Measurements from ENCODE around the gene CEP192. TPM values are rescaled to one million over a fixed set of nuclear protein-coding genes. Genes with fewer than 3 reads are reported as not detected.

CEP192 gene
- total RNA-seq, 1 donor from 2014 or later: 58.7 TPM

DNA sequence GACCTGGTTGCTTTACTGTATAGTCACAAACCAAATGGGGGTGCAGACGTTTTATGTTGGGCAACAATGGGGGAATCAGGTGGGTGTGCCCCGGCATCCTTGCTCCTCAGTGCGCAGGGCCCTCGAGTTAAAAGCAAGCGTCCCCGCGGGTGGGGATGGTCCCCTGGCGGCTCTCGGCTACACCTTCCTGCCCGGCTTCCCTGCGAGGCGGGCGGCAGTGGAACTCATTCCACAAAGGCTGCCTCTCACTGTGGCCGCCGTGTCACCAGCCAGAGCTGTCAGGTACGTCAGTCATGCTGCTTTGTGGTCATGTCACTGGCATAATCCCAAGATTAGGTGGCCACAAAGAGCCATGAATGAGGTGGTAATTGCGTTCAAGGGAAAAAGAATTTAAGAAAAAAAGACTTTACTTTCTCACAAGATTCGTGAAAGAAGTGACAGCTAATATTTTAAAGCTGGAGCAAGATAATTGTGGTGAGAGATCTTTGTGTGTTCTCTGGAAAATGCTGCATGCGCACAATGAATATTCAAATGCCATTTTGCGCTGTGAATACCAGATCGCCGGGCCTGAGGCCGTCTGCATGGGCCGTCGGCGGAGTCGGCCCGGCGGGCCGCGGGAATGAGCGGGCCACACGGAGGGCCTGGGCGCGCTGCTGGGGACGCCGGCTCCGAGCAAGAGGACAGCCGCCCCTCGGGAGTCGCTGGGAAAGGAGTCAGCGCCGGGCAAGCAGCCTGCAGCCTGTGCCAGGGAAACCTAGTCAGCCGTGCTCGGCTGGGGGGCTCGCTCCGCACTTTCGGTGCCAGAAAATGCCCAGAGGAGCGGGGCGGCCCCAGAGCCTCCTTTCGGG lies 145.1 kb downstream of the CEP192 start:
- no peaks in the 10 kb centered on the region for H3K36me3 ChIP-seq
- H3K4me3 ChIP-seq: peak overlapping the region; percentile 41
- peaks cover 26% of the 10 kb centered on the region for H3K9me3 Mint-ChIP-seq
- H3K4me3 Mint-ChIP-seq: peak overlapping the region; percentile 77
- H3K36me3 Mint-ChIP-seq: peaks cover 9% of the 10 kb centered on the region
- no peaks in the 10 kb centered on the region for H3K4me1 ChIP-seq
- peak overlapping the region; percentile 78 for H2AFZ ChIP-seq (replicated peaks)
- peaks cover 16% of the 10 kb centered on the region for H3K4me1 Mint-ChIP-seq
- H3F3A ChIP-seq (ENCODE audit: low read depth): no peaks in the 10 kb centered on the region
- TF ChIP-seq EZH2phosphoT487 (IDR thresholded peaks at IDR 0.05) (no peak), EZH2 (IDR thresholded peaks at IDR 0.05) (peak; percentile 20)
- TF ChIP-seq, protein P1, sequence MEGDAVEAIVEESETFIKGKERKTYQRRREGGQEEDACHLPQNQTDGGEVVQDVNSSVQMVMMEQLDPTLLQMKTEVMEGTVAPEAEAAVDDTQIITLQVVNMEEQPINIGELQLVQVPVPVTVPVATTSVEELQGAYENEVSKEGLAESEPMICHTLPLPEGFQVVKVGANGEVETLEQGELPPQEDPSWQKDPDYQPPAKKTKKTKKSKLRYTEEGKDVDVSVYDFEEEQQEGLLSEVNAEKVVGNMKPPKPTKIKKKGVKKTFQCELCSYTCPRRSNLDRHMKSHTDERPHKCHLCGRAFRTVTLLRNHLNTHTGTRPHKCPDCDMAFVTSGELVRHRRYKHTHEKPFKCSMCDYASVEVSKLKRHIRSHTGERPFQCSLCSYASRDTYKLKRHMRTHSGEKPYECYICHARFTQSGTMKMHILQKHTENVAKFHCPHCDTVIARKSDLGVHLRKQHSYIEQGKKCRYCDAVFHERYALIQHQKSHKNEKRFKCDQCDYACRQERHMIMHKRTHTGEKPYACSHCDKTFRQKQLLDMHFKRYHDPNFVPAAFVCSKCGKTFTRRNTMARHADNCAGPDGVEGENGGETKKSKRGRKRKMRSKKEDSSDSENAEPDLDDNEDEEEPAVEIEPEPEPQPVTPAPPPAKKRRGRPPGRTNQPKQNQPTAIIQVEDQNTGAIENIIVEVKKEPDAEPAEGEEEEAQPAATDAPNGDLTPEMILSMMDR (IDR thresholded peaks at IDR 0.05): no peak
- H3K4me2 ChIP-seq: peak overlapping the region; percentile 77
- H4K20me1 ChIP-seq (ENCODE audit: low read depth): no peaks in the 10 kb centered on the region
- DNase-seq (ENCODE audit: low spot score): peak; percentile 37
- H3K27me3 ChIP-seq: peaks cover 33% of the 10 kb centered on the region
- H3K27me3 Mint-ChIP-seq (ENCODE audit: insufficient read depth, low read depth): peaks cover 23% of the 10 kb centered on the region
- no peaks in the 10 kb centered on the region for H3K9me3 ChIP-seq (ENCODE audit: low read depth)
- H3K9ac ChIP-seq: no peak overlapping the region
- H3K27ac ChIP-seq: no peak overlapping the region
- no peaks in the 10 kb centered on the region for H3K79me2 ChIP-seq (ENCODE audit: low read depth)
- H3K27ac Mint-ChIP-seq: no peak overlapping the region

GRCh38 chr18:13136904-13137669 lies 145.9 kb downstream of the CEP192 start:
- H3K36me3 Mint-ChIP-seq: peaks cover 9% of the 10 kb centered on the region
- Histone ChIP-seq H4K20me1 (ENCODE audit: low read depth) (no peaks in the 10 kb centered on the region), H3K4me3 (peak overlapping the region; percentile 41), H3K4me2 (peak overlapping the region; percentile 77), H3K79me2 (ENCODE audit: low read depth) (no peaks in the 10 kb centered on the region), H3F3A (ENCODE audit: low read depth) (no peaks in the 10 kb centered on the region), H3K27ac (no peak overlapping the region), H3K4me1 (no peaks in the 10 kb centered on the region), H3K9me3 (ENCODE audit: low read depth) (no peaks in the 10 kb centered on the region), H3K27me3 (peaks cover 33% of the 10 kb centered on the region), H3K9ac (no peak overlapping the region), H2AFZ (replicated peaks) (peak overlapping the region; percentile 78), H3K36me3 (no peaks in the 10 kb centered on the region)
- peaks cover 26% of the 10 kb centered on the region for H3K9me3 Mint-ChIP-seq
- peak; percentile 48 for TF ChIP-seq EZH2 (IDR thresholded peaks at IDR 0.05)
- TF ChIP-seq EZH2phosphoT487 (IDR thresholded peaks at IDR 0.05): no peak
- H3K4me1 Mint-ChIP-seq: peaks cover 16% of the 10 kb centered on the region
- H3K4me3 Mint-ChIP-seq: peak overlapping the region; percentile 77
- H3K27me3 Mint-ChIP-seq (ENCODE audit: insufficient read depth, low read depth): peaks cover 20% of the 10 kb centered on the region
- H3K27ac Mint-ChIP-seq: no peak overlapping the region
- DNase-seq (ENCODE audit: low spot score): peak; percentile 21

DNA sequence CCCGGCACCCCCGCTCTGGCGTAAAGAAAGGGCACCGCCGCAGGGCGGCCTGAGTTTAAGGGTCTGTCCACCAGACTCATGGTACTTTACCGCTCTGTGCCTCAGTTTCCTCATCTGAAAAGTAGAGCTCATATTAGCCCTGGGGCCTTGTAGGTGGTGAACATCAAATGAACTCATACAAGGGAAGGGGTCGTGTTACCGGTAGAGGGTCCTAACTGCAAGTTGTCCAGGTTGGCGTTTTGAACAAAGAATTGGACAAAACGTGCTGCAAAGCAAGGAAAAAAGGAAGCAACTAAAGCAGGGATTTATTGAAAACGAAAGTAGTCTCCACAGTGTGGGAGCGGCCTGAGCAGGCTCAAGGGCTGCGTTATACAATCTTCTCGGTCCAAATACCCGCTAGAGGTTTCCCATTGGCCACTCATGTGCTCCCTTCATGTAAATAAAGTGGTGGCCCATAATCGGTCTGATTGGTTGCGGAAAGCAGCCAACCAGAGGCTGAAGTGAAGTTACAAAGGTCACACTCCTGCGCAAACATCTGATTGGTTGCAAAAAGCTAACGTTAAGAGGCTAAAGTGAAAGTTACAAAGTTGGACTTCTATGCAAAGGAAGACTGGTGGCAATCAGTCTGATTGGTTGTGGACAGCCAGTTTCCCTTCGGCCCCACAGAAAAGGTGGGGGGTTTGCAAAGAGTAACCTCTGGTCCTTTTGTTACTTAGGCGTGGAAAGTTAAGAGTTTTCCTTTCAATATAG lies 146.7 kb downstream of the CEP192 start:
- Histone ChIP-seq H3K27me3 (peaks cover 33% of the 10 kb centered on the region), H3K4me2 (no peak overlapping the region), H4K20me1 (ENCODE audit: low read depth) (no peaks in the 10 kb centered on the region), H3K9me3 (ENCODE audit: low read depth) (no peaks in the 10 kb centered on the region), H3K4me3 (no peak overlapping the region), H3F3A (ENCODE audit: low read depth) (no peaks in the 10 kb centered on the region), H3K36me3 (no peaks in the 10 kb centered on the region), H3K9ac (no peak overlapping the region), H3K4me1 (no peaks in the 10 kb centered on the region), H3K79me2 (ENCODE audit: low read depth) (no peaks in the 10 kb centered on the region), H3K27ac (no peak overlapping the region), H2AFZ (replicated peaks) (peak overlapping the region; percentile 78)
- peak overlapping the region; percentile 77 for H3K4me3 Mint-ChIP-seq
- H3K27ac Mint-ChIP-seq: no peak overlapping the region
- H3K36me3 Mint-ChIP-seq: peaks cover 9% of the 10 kb centered on the region
- DNase-seq (ENCODE audit: low spot score): no peak
- peaks cover 32% of the 10 kb centered on the region for H3K9me3 Mint-ChIP-seq
- H3K4me1 Mint-ChIP-seq: peaks cover 16% of the 10 kb centered on the region
- H3K27me3 Mint-ChIP-seq (ENCODE audit: insufficient read depth, low read depth): peaks cover 20% of the 10 kb centered on the region
- TF ChIP-seq, protein P1 (IDR thresholded peaks at IDR 0.05): no peak
- TF ChIP-seq EZH2phosphoT487 (IDR thresholded peaks at IDR 0.05) (no peak), EZH2 (IDR thresholded peaks at IDR 0.05) (no peak)
